Trophoblast cell (in vitro differentiated cells and primary cell): ENCODE measurements around the gene SCFD2.
A peak's percentile ranks its signal among the peaks of the same experiment; 100 is the strongest.

ENCODE experiments used
- DNase-seq, 2 donors: peaks; one replicate each; pipeline ENCODE4 v3.0.0-alpha.2; 2016
- H2AFZ ChIP-seq: 2 replicates; pipeline ENCODE4 v1.6.1; 2013; ENCODE audit warnings: low read length, moderate library complexity, mild to moderate bottlenecking; ENCODE audit not compliant: insufficient read depth, poor library complexity
- H2AK5ac ChIP-seq: 2 replicates; pipeline ENCODE4 v1.6.1; 2013; ENCODE audit warnings: mild to moderate bottlenecking, low read length
- H2BK120ac ChIP-seq: 2 replicates; pipeline ENCODE4 v1.6.1; 2013; ENCODE audit warnings: low read length, mild to moderate bottlenecking, moderate library complexity; ENCODE audit not compliant: insufficient read depth, poor library complexity
- H2BK12ac ChIP-seq: 2 replicates; pipeline ENCODE4 v1.6.1; 2013; ENCODE audit warnings: mild to moderate bottlenecking, low read length, moderate library complexity
- H2BK5ac ChIP-seq: 2 replicates; pipeline ENCODE4 v1.6.1; 2013; ENCODE audit warnings: low read length, low read depth, moderate library complexity, mild to moderate bottlenecking; ENCODE audit not compliant: poor library complexity
- H3K14ac ChIP-seq: 2 replicates; pipeline ENCODE4 v1.6.1; 2013; ENCODE audit warnings: mild to moderate bottlenecking, low read length
- H3K18ac ChIP-seq: 2 replicates; pipeline ENCODE4 v1.6.1; 2013; ENCODE audit warnings: mild to moderate bottlenecking, low read length
- H3K23ac ChIP-seq: 2 replicates; pipeline ENCODE4 v1.6.1; 2013; ENCODE audit warnings: low read length
- H3K27ac ChIP-seq: 2 replicates; pipeline ENCODE4 v1.5.1; 2013; ENCODE audit warnings: low read depth, mild to moderate bottlenecking, inconsistent platforms, low read length, moderate library complexity
- H3K27me3 ChIP-seq: 2 replicates; pipeline ENCODE4 v1.6.1; 2013; ENCODE audit warnings: inconsistent platforms, mild to moderate bottlenecking, low read length, moderate library complexity; ENCODE audit not compliant: insufficient read depth
- H3K36me3 ChIP-seq, 2 experiments: 1 replicate in 1 of 2; 2 replicates in 1 of 2; pipeline ENCODE4 v1.6.1; 2013; ENCODE audit warnings: low read length in 2 of 2, mild to moderate bottlenecking in 2 of 2, moderate library complexity in 1 of 2; ENCODE audit not compliant: insufficient read depth in 2 of 2, control insufficient read depth in 1 of 2
- H3K4ac ChIP-seq: 2 replicates; pipeline ENCODE4 v1.6.1; 2013; ENCODE audit warnings: low read depth, mild to moderate bottlenecking, low read length, moderate library complexity
- H3K4me1 ChIP-seq, 2 experiments: 1 replicate in 1 of 2; 2 replicates in 1 of 2; pipeline ENCODE4 v1.6.1; 2013; ENCODE audit warnings: low read length in 2 of 2, mild to moderate bottlenecking in 2 of 2, moderate library complexity in 1 of 2; ENCODE audit not compliant: insufficient read depth in 2 of 2, control insufficient read depth in 1 of 2
- H3K4me2 ChIP-seq: 2 replicates; pipeline ENCODE4 v1.6.1; 2013; ENCODE audit warnings: inconsistent platforms, mild to moderate bottlenecking, low read length, moderate library complexity
- H3K4me3 ChIP-seq: 2 replicates; pipeline ENCODE4 v1.5.1; 2013; ENCODE audit warnings: mild to moderate bottlenecking, low read depth, low read length, inconsistent platforms
- H3K79me1 ChIP-seq: one replicate; pipeline ENCODE4 v1.6.1; 2013; ENCODE audit warnings: low read length
- H3K79me2 ChIP-seq: 2 replicates; pipeline ENCODE4 v1.6.1; 2013; ENCODE audit warnings: low read length, mild to moderate bottlenecking; ENCODE audit not compliant: control insufficient read depth, insufficient read depth, poor library complexity
- H3K9ac ChIP-seq: 2 replicates; pipeline ENCODE4 v1.6.1; 2013; ENCODE audit warnings: mild to moderate bottlenecking, low read length
- H3K9me3 ChIP-seq: 2 replicates; pipeline ENCODE4 v1.6.1; 2013; ENCODE audit warnings: low read depth, mild to moderate bottlenecking, control low read depth, inconsistent platforms, low read length; ENCODE audit not compliant: insufficient read depth
- H4K12ac ChIP-seq: 2 replicates; pipeline ENCODE4 v1.6.1; 2013; ENCODE audit warnings: low read depth, mild to moderate bottlenecking, low read length, moderate library complexity
- H4K8ac ChIP-seq: 2 replicates; pipeline ENCODE4 v1.6.1; 2013; ENCODE audit warnings: low read depth, mild to moderate bottlenecking, low read length, moderate library complexity
- H4K91ac ChIP-seq: one replicate; pipeline ENCODE4 v1.6.1; 2013; ENCODE audit warnings: low read depth, mild to moderate bottlenecking, low read length, moderate library complexity
- WGBS: extraction: QIAGEN DNeasy Blood & Tissue Kit; methylation state at CpG from one replicate; pipeline ENCODE4 v1.1.7; 2013; ENCODE audit warnings: missing lambda C conversion rate; ENCODE audit not compliant: insufficient read length, insufficient coverage; ENCODE audit errors: extremely low coverage; 5-methylcytosine and 5-hydroxymethylcytosine counted together

The SCFD2 gene

GRCh38 chr4:53364624-53365023 is 1.2 kb downstream of the SCFD2 start:
- Histone ChIP-seq H2AFZ (no peak overlapping the region), H3K9ac (no peak overlapping the region), H3K23ac (no peak overlapping the region), H3K79me1 (no peaks in the 10 kb centered on the region), H2BK5ac (no peak overlapping the region), H3K27me3 (no peaks in the 10 kb centered on the region), H3K79me2 (no peaks in the 10 kb centered on the region), H2BK12ac (no peak overlapping the region), H3K18ac (no peak overlapping the region), H4K8ac (no peak overlapping the region), H3K27ac (no peak overlapping the region), H3K14ac (no peak overlapping the region), H3K4me2 (peak overlapping the region; percentile 89), H3K9me3 (no peaks in the 10 kb centered on the region), H2BK120ac (no peak overlapping the region), H4K12ac (no peak overlapping the region), H4K91ac (no peak overlapping the region), H3K4me3 (no peak overlapping the region), H3K36me3 (no peaks in the 10 kb centered on the region), H3K4me1 (peaks cover 0 to 2% of the 10 kb centered on the region in 2 experiments), H2AK5ac (no peak overlapping the region), H3K4ac (no peak overlapping the region)
- no peak for DNase-seq
- no CpG with 5 or more reads among the region's 3 CpGs for WGBS

GRCh38 chr4:53362093-53362492 is 3.8 kb downstream of the SCFD2 start:
- Histone ChIP-seq H3K14ac (no peak overlapping the region), H2AFZ (no peak overlapping the region), H3K36me3 (no peaks in the 10 kb centered on the region), H2BK120ac (no peak overlapping the region), H3K79me1 (no peaks in the 10 kb centered on the region), H3K4ac (no peak overlapping the region), H3K18ac (no peak overlapping the region), H3K4me3 (no peak overlapping the region), H3K27me3 (no peaks in the 10 kb centered on the region), H3K23ac (no peak overlapping the region), H3K9ac (no peak overlapping the region), H3K4me1 (peaks cover 0 to 2% of the 10 kb centered on the region in 2 experiments), H3K9me3 (no peaks in the 10 kb centered on the region), H2AK5ac (no peak overlapping the region), H2BK5ac (no peak overlapping the region), H4K12ac (no peak overlapping the region), H3K4me2 (no peak overlapping the region), H3K79me2 (no peaks in the 10 kb centered on the region), H2BK12ac (no peak overlapping the region), H4K91ac (no peak overlapping the region), H4K8ac (no peak overlapping the region), H3K27ac (no peak overlapping the region)
- no CpG with 5 or more reads among the region's 1 CpG for WGBS
- DNase-seq: peak; percentile 26 to 70

DNA sequence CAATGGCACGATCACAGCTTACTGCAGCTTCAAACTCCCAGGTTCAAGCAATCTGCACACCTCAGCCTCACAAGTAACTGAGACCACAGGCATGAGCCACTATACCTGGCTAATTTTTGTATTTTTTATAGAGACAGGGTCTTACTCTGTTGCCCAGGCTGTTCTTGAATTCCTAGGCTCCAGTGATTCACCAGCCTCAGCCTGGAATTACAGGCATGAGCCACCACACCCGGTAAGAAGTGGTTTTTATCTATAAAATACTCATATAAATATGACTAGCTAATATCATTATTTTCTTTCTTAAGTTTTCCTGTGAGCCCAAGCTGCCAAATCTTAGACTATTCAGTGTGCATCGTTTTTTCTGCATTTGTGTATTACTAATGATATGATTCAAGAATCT is 4.4 kb downstream of the SCFD2 start:
- no peak overlapping the region for H3K4me3 ChIP-seq
- no peak overlapping the region for H3K4ac ChIP-seq
- no CpG with 5 or more reads among the region's 3 CpGs for WGBS
- no peaks in the 10 kb centered on the region for H3K27me3 ChIP-seq
- peak; percentile 2 to 32 for DNase-seq
- H3K14ac ChIP-seq: no peak overlapping the region
- no peak overlapping the region for H2BK5ac ChIP-seq
- H3K9me3 ChIP-seq: no peaks in the 10 kb centered on the region
- no peaks in the 10 kb centered on the region for H3K36me3 ChIP-seq
- no peaks in the 10 kb centered on the region for H3K79me2 ChIP-seq
- H2BK12ac ChIP-seq: no peak overlapping the region
- H2BK120ac ChIP-seq: no peak overlapping the region
- no peak overlapping the region for H3K27ac ChIP-seq
- H4K8ac ChIP-seq: no peak overlapping the region
- no peak overlapping the region for H3K9ac ChIP-seq
- H3K79me1 ChIP-seq: no peaks in the 10 kb centered on the region
- H2AK5ac ChIP-seq: no peak overlapping the region
- peaks cover 0 to 2% of the 10 kb centered on the region in 2 experiments for H3K4me1 ChIP-seq
- no peak overlapping the region for H4K12ac ChIP-seq
- H2AFZ ChIP-seq: no peak overlapping the region
- no peak overlapping the region for H3K18ac ChIP-seq
- no peak overlapping the region for H3K4me2 ChIP-seq
- no peak overlapping the region for H4K91ac ChIP-seq
- no peak overlapping the region for H3K23ac ChIP-seq

DNA sequence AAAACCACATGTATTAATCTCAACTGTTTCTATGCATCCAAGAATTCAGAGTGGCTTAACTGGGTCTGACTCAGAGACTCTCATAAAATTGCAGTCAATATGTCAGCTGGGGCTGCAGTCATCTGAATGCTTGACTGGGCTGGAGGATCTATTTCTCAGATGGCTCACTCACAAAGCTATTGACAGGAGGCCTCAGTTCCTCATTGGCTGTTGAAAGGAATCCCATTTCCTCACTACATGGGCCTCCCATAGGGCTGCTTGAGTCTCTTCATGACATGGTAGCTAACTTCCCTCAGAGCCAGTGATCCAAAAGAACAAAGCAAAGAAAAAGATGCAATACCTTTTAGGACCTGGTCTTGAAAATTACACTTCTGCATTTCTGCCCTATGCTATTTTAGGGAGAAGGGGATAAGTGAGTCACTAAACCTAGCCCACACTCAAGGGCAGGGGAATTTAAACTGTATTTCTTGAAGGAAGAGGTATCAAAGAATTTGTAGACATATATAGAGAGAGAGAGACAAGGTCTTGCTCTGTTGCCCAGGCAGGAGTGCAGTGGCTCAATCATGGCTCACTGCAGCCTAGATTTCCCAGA is 9.8 kb downstream of the SCFD2 start:
- Histone ChIP-seq H3K23ac (no peak overlapping the region), H3K79me2 (no peaks in the 10 kb centered on the region), H3K27ac (no peak overlapping the region), H3K27me3 (no peaks in the 10 kb centered on the region), H2BK12ac (no peak overlapping the region), H2AK5ac (no peak overlapping the region), H3K4me1 (no peaks in the 10 kb centered on the region), H4K12ac (no peak overlapping the region), H2BK5ac (no peak overlapping the region), H2AFZ (no peak overlapping the region), H4K91ac (no peak overlapping the region), H3K4me3 (no peak overlapping the region), H3K36me3 (no peaks in the 10 kb centered on the region), H2BK120ac (no peak overlapping the region), H3K14ac (no peak overlapping the region), H3K18ac (no peak overlapping the region), H4K8ac (no peak overlapping the region), H3K4ac (no peak overlapping the region), H3K79me1 (no peaks in the 10 kb centered on the region), H3K4me2 (no peak overlapping the region), H3K9me3 (peaks cover 7% of the 10 kb centered on the region), H3K9ac (no peak overlapping the region)
- no peak for DNase-seq
